GM12878 (cell line): ENCODE measurements around the gene BBC3. TPM values are rescaled to one million over a fixed set of nuclear protein-coding genes. Genes with fewer than 3 reads are reported as not detected.
A peak's percentile ranks its signal among the peaks of the same experiment; 100 is the strongest.

Experiments
- BHLHE40 ChIP-seq, 2 experiments: fragments of 450-650 bp in 1 of 2; IDR thresholded peaks; 2 replicates each; pipeline ENCODE4 v1.6.1; 2011 to 2017; ENCODE audit warnings: low read depth in 2 of 2, borderline replicate concordance in 1 of 2, improper control_type of control experiment in 1 of 2, low read length in 1 of 2, mild to moderate bottlenecking in 1 of 2
- CBFB ChIP-seq: IDR thresholded peaks from 2 replicates; pipeline ENCODE4 v1.6.1; 2016; ENCODE audit warnings: antibody characterized with exemption, low read depth
- CREM ChIP-seq: IDR thresholded peaks from 2 replicates; pipeline ENCODE4 v1.6.1; 2014; ENCODE audit warnings: antibody characterized with exemption, low read depth
- DPF2 ChIP-seq: fragments of 450-650 bp; IDR thresholded peaks from 2 replicates; pipeline ENCODE4 v1.6.1; 2017; ENCODE audit warnings: mild to moderate bottlenecking
- EGR1 ChIP-seq, 2 experiments: IDR thresholded peaks; 1 replicate in 1 of 2; 2 replicates in 1 of 2; pipeline ENCODE4 v1.6.1; 2011 to 2012; ENCODE audit warnings: low read depth in 2 of 2, low read length in 2 of 2, borderline replicate concordance in 1 of 2, mild to moderate bottlenecking in 1 of 2, moderate library complexity in 1 of 2
- FOXM1 ChIP-seq: IDR thresholded peaks from 2 replicates; pipeline ENCODE4 v1.6.1; 2012; ENCODE audit warnings: low read depth, mild to moderate bottlenecking, inconsistent platforms, low read length, moderate library complexity
- NFYB ChIP-seq: IDR thresholded peaks from 2 replicates; pipeline ENCODE4 v1.6.1; 2011; ENCODE audit warnings: low read depth, mild to moderate bottlenecking, low read length, improper control_type of control experiment, moderate library complexity; ENCODE audit not compliant: insufficient read depth
- NR2C1 ChIP-seq: fragments of 450-650 bp; IDR thresholded peaks from 2 replicates; pipeline ENCODE4 v1.6.1; 2017; ENCODE audit warnings: antibody characterized with exemption, mild to moderate bottlenecking, moderate library complexity
- PAX5 ChIP-seq: IDR thresholded peaks from 2 replicates; pipeline ENCODE4 v1.6.1; 2011; ENCODE audit warnings: low read depth, low read length, borderline replicate concordance
- POLR2AphosphoS5 ChIP-seq: IDR thresholded peaks from 2 replicates; pipeline ENCODE4 v1.6.1; 2011; ENCODE audit warnings: mild to moderate bottlenecking, low read length, inconsistent platforms
- RAD51 ChIP-seq: fragments of 450-650 bp; IDR thresholded peaks from 2 replicates; pipeline ENCODE4 v1.6.1; 2016; ENCODE audit warnings: moderate library complexity, mild to moderate bottlenecking, inconsistent platforms
- RCOR1 ChIP-seq: conservative IDR thresholded peaks from 2 replicates; pipeline ENCODE4 v1.6.1; 2012; ENCODE audit warnings: low read depth, low read length, improper control_type of control experiment
- SMAD5 ChIP-seq: IDR thresholded peaks from 2 replicates; pipeline ENCODE4 v1.6.1; 2016; ENCODE audit warnings: antibody characterized with exemption, low read depth
- SMARCA5 ChIP-seq: fragments of 450-650 bp; IDR thresholded peaks from 2 replicates; pipeline ENCODE4 v1.6.1; 2017; ENCODE audit warnings: mild to moderate bottlenecking
- SP1 ChIP-seq: IDR thresholded peaks from one replicate; pipeline ENCODE4 v1.6.1; 2011; ENCODE audit warnings: low read depth, low read length
- TAF1 ChIP-seq: IDR thresholded peaks from 2 replicates; pipeline ENCODE4 v1.6.1; 2011; ENCODE audit warnings: mild to moderate bottlenecking, low read depth, low read length, borderline replicate concordance
- TCF3 ChIP-seq: IDR thresholded peaks from 2 replicates; pipeline ENCODE4 v1.6.1; 2012; ENCODE audit warnings: low read depth, mild to moderate bottlenecking, low read length, borderline replicate concordance; ENCODE audit not compliant: insufficient read depth
- YY1 ChIP-seq: IDR thresholded peaks from 2 replicates; pipeline ENCODE4 v1.6.1; 2011; ENCODE audit warnings: low read depth, mild to moderate bottlenecking, low read length
- ZSCAN29 ChIP-seq: fragments of 450-650 bp; IDR thresholded peaks from 2 replicates; pipeline ENCODE4 v1.6.1; 2017; ENCODE audit warnings: mild to moderate bottlenecking, moderate library complexity
- polyA plus RNA-seq, 11 experiments: library from polyadenylated mRNA; depleted of rRNA in 4 of 11; unstranded in 6 of 11; stranded (reverse) in 5 of 11; fragments of >200 nt; fragmentation: Nextera tagmentation in 4 of 11; fragmentation: Illumina TruSeq in 1 of 11; extraction: Ambion mirVana in 4 of 11; extraction: Trizol in 1 of 11; gene quantifications; 1 replicate in 1 of 11; 2 replicates in 10 of 11; pipeline versions ENCODE4 v1.2.1 to v1.2.3, GENCODE V29; 2011 to 2016; ENCODE audit warnings: inconsistent platforms in 2 of 11, missing spikeins in 2 of 11, low read depth in 1 of 11
- total RNA-seq, 4 experiments: library from RNA; depleted of rRNA in 3 of 4; stranded (reverse); fragments of >200 nt in 3 of 4; fragmentation: Illumina TruSeq in 1 of 4; extraction: Trizol in 1 of 4; gene quantifications; 2 replicates each; pipeline versions ENCODE4 v1.2.1 to v1.2.3, GENCODE V29; 2013 to 2021
- TF ChIP-seq, protein P1 (sequence below): fragments of 450-650 bp; IDR thresholded peaks from 2 replicates; pipeline ENCODE4 v1.6.1; 2017; ENCODE audit warnings: mild to moderate bottlenecking, moderate library complexity
- TF ChIP-seq, protein P2 (sequence below): IDR thresholded peaks from 2 replicates; pipeline ENCODE4 v1.6.1; 2011; ENCODE audit warnings: borderline replicate concordance, low read depth, mild to moderate bottlenecking, moderate library complexity, low read length; ENCODE audit not compliant: insufficient read depth, poor library complexity, severe bottlenecking
- TF ChIP-seq, protein P3 (sequence below): fragments of 450-650 bp; IDR thresholded peaks from 2 replicates; pipeline ENCODE4 v1.6.1; 2017; ENCODE audit warnings: low read depth, mild to moderate bottlenecking, moderate library complexity
- TF ChIP-seq, protein P4 (sequence below): IDR thresholded peaks from 2 replicates; pipeline ENCODE4 v1.6.1; 2011; ENCODE audit warnings: low read depth, mild to moderate bottlenecking, low read length, moderate library complexity, borderline replicate concordance; ENCODE audit errors: extremely low read depth

The BBC3 gene
- total and polyA plus RNA-seq, 10 of the 15 experiments (the other 5 are each of a cell fraction or from before 2014, with no cell fraction given), result 0.10 to 17.9 (median 7.5) TPM

DNA sequence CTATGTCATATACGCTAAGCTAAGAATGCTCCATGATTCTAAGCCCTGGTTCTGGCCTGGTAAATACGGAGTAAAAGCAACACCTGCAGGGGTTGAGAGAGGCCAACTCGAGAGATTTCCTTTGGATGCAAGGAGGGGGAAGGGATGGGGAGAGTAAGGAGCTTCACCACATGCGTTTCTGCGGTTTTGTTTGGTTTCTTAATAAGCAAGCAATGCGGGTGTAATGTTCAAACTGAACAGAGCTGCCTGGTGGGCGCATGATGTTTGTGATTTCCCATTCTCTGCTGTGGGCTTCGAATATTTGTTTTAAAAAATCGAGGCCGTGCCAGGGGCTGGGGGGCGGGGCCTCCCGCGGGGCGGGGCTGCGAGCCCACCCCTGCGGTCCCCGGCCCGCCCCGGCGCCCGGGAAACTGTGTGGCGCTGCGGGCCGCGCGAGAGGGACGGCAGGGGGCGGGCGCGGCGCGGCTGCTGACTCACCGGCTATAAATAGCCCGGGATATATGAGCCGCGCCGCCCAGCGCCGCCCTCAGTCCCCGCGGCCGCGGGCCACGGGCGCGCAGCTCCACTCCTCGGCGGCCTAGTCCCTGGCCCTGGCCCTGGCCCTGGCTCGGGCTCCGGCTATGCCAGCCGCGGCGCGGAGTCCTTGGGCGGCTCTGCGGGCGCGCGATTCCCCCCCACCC lies 5.1 kb downstream of the BBC3 start (continued):
- TF ChIP-seq, protein P1, sequence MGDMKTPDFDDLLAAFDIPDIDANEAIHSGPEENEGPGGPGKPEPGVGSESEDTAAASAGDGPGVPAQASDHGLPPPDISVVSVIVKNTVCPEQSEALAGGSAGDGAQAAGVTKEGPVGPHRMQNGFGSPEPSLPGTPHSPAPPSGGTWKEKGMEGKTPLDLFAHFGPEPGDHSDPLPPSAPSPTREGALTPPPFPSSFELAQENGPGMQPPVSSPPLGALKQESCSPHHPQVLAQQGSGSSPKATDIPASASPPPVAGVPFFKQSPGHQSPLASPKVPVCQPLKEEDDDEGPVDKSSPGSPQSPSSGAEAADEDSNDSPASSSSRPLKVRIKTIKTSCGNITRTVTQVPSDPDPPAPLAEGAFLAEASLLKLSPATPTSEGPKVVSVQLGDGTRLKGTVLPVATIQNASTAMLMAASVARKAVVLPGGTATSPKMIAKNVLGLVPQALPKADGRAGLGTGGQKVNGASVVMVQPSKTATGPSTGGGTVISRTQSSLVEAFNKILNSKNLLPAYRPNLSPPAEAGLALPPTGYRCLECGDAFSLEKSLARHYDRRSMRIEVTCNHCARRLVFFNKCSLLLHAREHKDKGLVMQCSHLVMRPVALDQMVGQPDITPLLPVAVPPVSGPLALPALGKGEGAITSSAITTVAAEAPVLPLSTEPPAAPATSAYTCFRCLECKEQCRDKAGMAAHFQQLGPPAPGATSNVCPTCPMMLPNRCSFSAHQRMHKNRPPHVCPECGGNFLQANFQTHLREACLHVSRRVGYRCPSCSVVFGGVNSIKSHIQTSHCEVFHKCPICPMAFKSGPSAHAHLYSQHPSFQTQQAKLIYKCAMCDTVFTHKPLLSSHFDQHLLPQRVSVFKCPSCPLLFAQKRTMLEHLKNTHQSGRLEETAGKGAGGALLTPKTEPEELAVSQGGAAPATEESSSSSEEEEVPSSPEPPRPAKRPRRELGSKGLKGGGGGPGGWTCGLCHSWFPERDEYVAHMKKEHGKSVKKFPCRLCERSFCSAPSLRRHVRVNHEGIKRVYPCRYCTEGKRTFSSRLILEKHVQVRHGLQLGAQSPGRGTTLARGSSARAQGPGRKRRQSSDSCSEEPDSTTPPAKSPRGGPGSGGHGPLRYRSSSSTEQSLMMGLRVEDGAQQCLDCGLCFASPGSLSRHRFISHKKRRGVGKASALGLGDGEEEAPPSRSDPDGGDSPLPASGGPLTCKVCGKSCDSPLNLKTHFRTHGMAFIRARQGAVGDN, result peak; percentile 99
- TF ChIP-seq RAD51 (no peak), POLR2AphosphoS5 (peak; percentile 99), SP1 (peak; percentile 12), TCF3 (peak; percentile 98), TAF1 (peak; percentile 93), NR2C1 (peak; percentile 52; the same call in 1 of the 2 replicates), PAX5 (0 out of 2 replicates have a peak, but pooled peaks have one; percentile 7), YY1 (peak; percentile 78), CBFB (peak; percentile 58; the same call in 1 of the 2 replicates), BHLHE40 (IDR thresholded peaks at IDR 0.05; ENCODE audit: borderline replicate concordance in 1 of 2, low read depth in 2 of 2, low read length in 1 of 2) (peak; percentile 48 to 84; a peak in 3 of 4 replicates), DPF2 (peak; percentile 89), ZSCAN29 (peak; percentile 81), RCOR1 (no peak), SMARCA5 (peak; percentile 71), CREM (peak; percentile 12; the same call in 1 of the 2 replicates), SMAD5 (peak; percentile 95), EGR1 (IDR thresholded peaks at IDR 0.05; ENCODE audit: borderline replicate concordance in 1 of 2, low read depth in 2 of 2, low read length in 2 of 2) (peak in 1 of 2 experiments; percentile 35; a peak in 1 of 3 replicates), NFYB (no peak), FOXM1 (no peak)
- TF ChIP-seq, protein P2, sequence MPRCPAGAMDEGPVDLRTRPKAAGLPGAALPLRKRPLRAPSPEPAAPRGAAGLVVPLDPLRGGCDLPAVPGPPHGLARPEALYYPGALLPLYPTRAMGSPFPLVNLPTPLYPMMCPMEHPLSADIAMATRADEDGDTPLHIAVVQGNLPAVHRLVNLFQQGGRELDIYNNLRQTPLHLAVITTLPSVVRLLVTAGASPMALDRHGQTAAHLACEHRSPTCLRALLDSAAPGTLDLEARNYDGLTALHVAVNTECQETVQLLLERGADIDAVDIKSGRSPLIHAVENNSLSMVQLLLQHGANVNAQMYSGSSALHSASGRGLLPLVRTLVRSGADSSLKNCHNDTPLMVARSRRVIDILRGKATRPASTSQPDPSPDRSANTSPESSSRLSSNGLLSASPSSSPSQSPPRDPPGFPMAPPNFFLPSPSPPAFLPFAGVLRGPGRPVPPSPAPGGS, result peak; percentile 66
- TF ChIP-seq, protein P3, sequence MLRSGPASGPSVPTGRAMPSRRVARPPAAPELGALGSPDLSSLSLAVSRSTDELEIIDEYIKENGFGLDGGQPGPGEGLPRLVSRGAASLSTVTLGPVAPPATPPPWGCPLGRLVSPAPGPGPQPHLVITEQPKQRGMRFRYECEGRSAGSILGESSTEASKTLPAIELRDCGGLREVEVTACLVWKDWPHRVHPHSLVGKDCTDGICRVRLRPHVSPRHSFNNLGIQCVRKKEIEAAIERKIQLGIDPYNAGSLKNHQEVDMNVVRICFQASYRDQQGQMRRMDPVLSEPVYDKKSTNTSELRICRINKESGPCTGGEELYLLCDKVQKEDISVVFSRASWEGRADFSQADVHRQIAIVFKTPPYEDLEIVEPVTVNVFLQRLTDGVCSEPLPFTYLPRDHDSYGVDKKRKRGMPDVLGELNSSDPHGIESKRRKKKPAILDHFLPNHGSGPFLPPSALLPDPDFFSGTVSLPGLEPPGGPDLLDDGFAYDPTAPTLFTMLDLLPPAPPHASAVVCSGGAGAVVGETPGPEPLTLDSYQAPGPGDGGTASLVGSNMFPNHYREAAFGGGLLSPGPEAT, result no peak
- TF ChIP-seq, protein P4, sequence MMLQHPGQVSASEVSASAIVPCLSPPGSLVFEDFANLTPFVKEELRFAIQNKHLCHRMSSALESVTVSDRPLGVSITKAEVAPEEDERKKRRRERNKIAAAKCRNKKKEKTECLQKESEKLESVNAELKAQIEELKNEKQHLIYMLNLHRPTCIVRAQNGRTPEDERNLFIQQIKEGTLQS, result 0 out of 2 replicates have a peak, but pooled peaks have one; percentile 22
